ENCODE measurements around the gene LRRC10. TPM values are rescaled to one million over a fixed set of nuclear protein-coding genes. Genes with fewer than 3 reads are reported as not detected.

Gene LRRC10
- total and polyA plus RNA-seq, 10 of the 15 experiments (the other 5 are each of a cell fraction or from before 2014, with no cell fraction given): not detected

GRCh38 chr12:69575346-69575745 lies 35.4 kb downstream of the LRRC10 start:
- intact Hi-C loops (cut with micrococcal nuclease; ENCODE audit: unreplicated experiment) (no loop called here), in situ Hi-C loops (cut with MboI) (loop anchor here (10.0 kb wide), 2 partner anchors 191 to 421 kb away; no protein-coding TSS in a partner anchor)
- ATAC-seq: no peak
- no peak overlapping the region for H3K27ac ChIP-seq (ENCODE audit: control insufficient read depth, insufficient read depth)
- no TSS peak for BruUV-seq (replicated peaks)
- no peaks in the 10 kb centered on the region for H3K79me2 ChIP-seq (ENCODE audit: control insufficient read depth, insufficient read depth, low read length)
- H3K4me2 ChIP-seq (ENCODE audit: control insufficient read depth, insufficient read depth): no peak overlapping the region
- H3K4me1 ChIP-seq (ENCODE audit: control insufficient read depth, insufficient read depth, low read length): no peaks in the 10 kb centered on the region
- H4K20me1 ChIP-seq (ENCODE audit: control insufficient read depth, insufficient read depth): no peaks in the 10 kb centered on the region
- ChIA-PET POLR2A (no interaction called here), SMC1A (ENCODE audit: uncharacterized antibody, unreplicated experiment) (no interaction called here), RAD21 (ENCODE audit: unreplicated experiment) (no interaction called here), CTCF (interaction anchor here (0.9 to 1.5 kb wide), 3 partner anchors 20 to 217 kb away, joined by 3 to 4 read pairs (median 3); no protein-coding TSS in a partner anchor)
- H3K36me3 ChIP-seq (ENCODE audit: control insufficient read depth in 2 of 2, insufficient read depth in 2 of 2, low read length in 1 of 2): peaks cover 6 to 12% of the 10 kb centered on the region in 2 experiments
- no peak overlapping the region for H3K4me3 ChIP-seq
- H3K9me3 ChIP-seq (replicated peaks; ENCODE audit: control insufficient read depth, insufficient read depth, low read length): no peaks in the 10 kb centered on the region
- no peak overlapping the region for H2AFZ ChIP-seq (ENCODE audit: control insufficient read depth, low read depth, low read length)
- 98% methylated on average over 3 of the region's 3 CpGs for WGBS (ENCODE audit: insufficient coverage, insufficient replicate concordance, low lambda C conversion rate, missing lambda C conversion rate)
- DNase-seq (ENCODE audit: low read depth, low spot score): no peak
- no peak overlapping the region for H3K9ac ChIP-seq (ENCODE audit: control insufficient read depth, insufficient read depth, low read length)
- FAIRE-seq: no peak
- H3K27me3 ChIP-seq (replicated peaks in 1 of 2; ENCODE audit: control insufficient read depth in 2 of 2, insufficient read depth in 2 of 2, low read length in 1 of 2): no peaks in the 10 kb centered on the region
- TF ChIP-seq ZBTB11 (CRISPR knock-in tag; IDR thresholded peaks at IDR 0.05): no peak
- no peak for TF ChIP-seq NR2C2 (IDR thresholded peaks at IDR 0.05; ENCODE audit: borderline replicate concordance, control insufficient read depth, insufficient read length, low read depth)
- TF ChIP-seq ZNF687 (IDR thresholded peaks at IDR 0.05): no peak
- no peak for TF ChIP-seq NFIC (IDR thresholded peaks at IDR 0.05; ENCODE audit: low read depth, low read length)
- TF ChIP-seq BHLHE40 (IDR thresholded peaks at IDR 0.05; ENCODE audit: borderline replicate concordance in 1 of 2, low read depth in 2 of 2, low read length in 1 of 2): no peak
- no peak for TF ChIP-seq MLLT1 (IDR thresholded peaks at IDR 0.05)
- TF ChIP-seq SP1 (IDR thresholded peaks at IDR 0.05; ENCODE audit: low read depth, low read length): no peak
- TF ChIP-seq RB1 (IDR thresholded peaks at IDR 0.05; ENCODE audit: borderline replicate concordance): no peak
- no peak for TF ChIP-seq JUNB (IDR thresholded peaks at IDR 0.05)
- no peak for TF ChIP-seq RUNX3 (IDR thresholded peaks at IDR 0.05; ENCODE audit: low read length)
- TF ChIP-seq SMARCA5 (IDR thresholded peaks at IDR 0.05): no peak
- no peak for TF ChIP-seq TAF1 (IDR thresholded peaks at IDR 0.05; ENCODE audit: borderline replicate concordance, low read depth, low read length)
- TF ChIP-seq GATAD2B (conservative IDR thresholded peaks at IDR 0.05; ENCODE audit: low read depth): no peak
- TF ChIP-seq RAD21 (IDR thresholded peaks at IDR 0.05; ENCODE audit: insufficient read depth, low read depth, low read length): no peak
- TF ChIP-seq TARDBP (IDR thresholded peaks at IDR 0.05; ENCODE audit: borderline replicate concordance): no peak

Measured in GM12878 (cell line).